NCI-H2029 (cell line): ENCODE data around the gene LRRC27.
A peak's percentile ranks its signal among the peaks of the same experiment; 100 is the strongest.

Experiments used
- DNase-seq: peaks from one replicate; lab custom pipeline; 2025; lab: John Stamatoyannopoulos, UW

The LRRC27 gene

GRCh38 chr10:132402781-132403241 is 70.8 kb downstream of the LRRC27 start:
- no peak for DNase-seq

- DNase-seq, result no peak
Measured at GRCh38 chr10:132403511-132404168, 71.6 kb downstream of the LRRC27 start.

- DNase-seq, result no peak
Measured at GRCh38 chr10:132404169-132404880, 72.3 kb downstream of the LRRC27 start.

- DNase-seq, result no peak
Measured at GRCh38 chr10:132404911-132405462, 73.0 kb downstream of the LRRC27 start.

GRCh38 chr10:132405463-132405991 is 73.5 kb downstream of the LRRC27 start:
- DNase-seq, result no peak

- DNase-seq, result no peak
Measured at GRCh38 chr10:132406181-132406580, 74.2 kb downstream of the LRRC27 start.

- no peak for DNase-seq
Measured at GRCh38 chr10:132406750-132407149, 74.8 kb downstream of the LRRC27 start.

DNA sequence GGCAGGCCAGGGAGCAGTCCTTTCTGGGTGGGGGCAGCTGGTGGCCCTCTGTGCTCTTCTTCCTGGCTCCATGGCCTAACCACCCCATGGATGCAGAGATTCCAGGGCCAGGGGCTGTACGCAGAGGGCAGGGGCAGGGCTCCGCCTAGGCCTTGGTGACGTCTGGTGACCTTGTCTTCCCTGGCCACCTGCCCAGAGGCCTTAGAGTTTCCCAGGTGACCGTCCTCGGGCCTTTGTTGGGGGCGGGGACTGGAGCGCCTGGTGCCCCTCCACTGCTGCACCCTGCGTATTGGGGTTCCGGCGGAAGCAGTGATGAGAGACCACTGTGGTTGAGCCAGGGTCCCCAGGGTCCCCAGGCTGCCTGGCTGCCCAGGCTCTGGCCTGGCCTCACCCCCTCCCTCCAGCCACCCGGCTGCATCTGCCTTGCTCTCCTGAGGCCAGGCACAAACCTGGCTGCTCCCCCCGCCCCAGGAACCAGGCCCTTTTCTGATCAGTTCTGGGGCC is 75.3 kb downstream of the LRRC27 start:
- DNase-seq, result peak; percentile 18

- peak; percentile 40 for DNase-seq
Measured at GRCh38 chr10:132407846-132408278, 75.9 kb downstream of the LRRC27 start.

- no peak for DNase-seq
Measured at GRCh38 chr10:132408367-132408781, 76.4 kb downstream of the LRRC27 start.

- no peak for DNase-seq
Measured at GRCh38 chr10:132408823-132409666, 77.1 kb downstream of the LRRC27 start.

GRCh38 chr10:132409667-132410028 is 77.7 kb downstream of the LRRC27 start:
- no peak for DNase-seq

- DNase-seq, result no peak
Measured at GRCh38 chr10:132410056-132410778, 78.2 kb downstream of the LRRC27 start.

GRCh38 chr10:132410779-132411532 is 79.0 kb downstream of the LRRC27 start:
- no peak for DNase-seq

GRCh38 chr10:132411561-132412253 is 79.7 kb downstream of the LRRC27 start:
- no peak for DNase-seq

DNA sequence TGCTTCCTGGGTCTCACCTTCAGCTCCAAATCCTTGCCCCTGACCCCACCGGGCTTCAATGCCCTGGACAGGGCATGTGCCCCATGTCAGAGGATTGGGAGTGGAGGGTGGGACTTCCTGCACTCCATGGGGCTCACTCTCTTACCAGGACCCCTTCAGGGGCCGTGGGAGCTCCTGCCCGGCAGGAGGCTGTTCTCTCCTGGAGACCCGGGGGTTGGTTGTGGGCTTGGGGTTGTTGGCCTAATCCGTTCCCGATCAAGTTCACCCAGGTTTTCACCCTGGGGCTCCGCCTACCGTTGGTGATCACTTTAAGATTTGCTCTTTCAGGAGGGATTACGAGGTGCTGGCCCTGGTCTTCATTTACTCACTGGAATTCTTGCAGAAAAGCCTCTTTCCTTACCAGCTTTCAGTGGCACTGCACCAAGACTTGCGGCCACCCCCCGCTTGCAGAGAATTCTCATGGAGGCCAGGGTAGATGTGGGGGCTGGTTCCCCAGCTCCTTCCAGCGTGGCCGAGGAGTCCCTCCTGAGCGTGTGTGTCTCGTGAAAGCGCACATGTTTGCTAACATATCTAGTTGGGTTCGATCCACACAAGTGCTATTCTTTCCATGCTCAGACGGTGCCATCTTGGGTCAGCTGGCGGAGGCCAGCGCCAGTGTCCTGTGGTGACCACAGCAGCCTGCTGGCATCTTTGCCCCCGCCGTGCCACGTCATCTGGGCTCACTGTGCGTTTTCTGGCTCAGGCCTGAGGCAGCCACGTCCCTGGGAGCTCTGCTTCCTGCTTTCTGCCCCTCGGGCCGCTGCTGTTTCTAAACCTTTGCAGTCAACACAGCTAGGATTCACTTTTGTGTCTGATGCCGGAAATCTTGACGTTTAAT is 80.6 kb downstream of the LRRC27 start:
- no peak for DNase-seq

DNA sequence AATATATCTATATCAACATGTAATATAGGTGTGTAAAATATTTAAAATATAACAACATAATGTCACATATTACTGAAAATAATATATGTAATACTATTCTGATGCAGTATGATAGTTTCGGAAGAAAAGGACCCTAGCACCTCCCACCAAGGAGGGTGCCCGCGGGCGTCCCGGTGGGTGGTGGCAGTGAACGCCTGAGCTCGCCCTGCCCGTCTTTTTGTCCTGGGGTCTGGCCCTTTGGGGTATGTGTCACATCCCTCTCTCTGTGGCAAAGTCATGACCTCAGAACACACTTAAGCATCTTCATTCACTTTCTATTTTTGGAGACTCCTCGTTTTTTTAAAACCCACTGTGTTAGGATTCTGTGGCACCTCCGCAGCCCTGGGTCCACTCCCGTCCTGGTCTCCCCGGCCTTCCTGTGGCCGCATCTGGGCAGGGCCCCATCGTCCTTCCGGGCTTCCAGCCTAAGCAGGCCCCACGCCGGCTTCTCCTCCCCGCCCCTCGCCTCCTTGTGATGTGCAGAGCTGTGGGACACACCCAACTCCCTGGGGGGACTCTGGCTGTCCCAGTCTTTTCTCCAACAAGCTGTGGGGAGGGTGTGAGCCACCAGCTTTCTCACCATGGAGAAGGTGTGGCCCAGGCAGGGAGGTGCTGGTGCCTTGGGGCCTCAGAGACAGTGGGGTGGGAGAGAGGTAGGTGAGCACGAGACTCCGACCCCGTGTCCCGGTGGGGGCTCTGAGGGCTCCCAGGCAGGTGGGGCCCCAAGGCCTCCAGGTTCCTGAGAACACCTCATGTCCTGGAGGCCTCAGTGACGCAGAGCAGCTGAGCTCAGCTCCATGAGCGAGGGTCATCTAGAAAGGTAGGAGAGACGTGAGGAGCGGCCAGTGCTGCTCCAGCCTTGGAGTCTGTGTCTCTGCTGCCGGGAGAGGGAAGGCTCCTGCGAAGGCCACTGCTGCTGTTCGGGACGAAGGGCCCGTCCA is 81.5 kb downstream of the LRRC27 start:
- DNase-seq, result no peak
